Activated CD4-positive, alpha-beta memory T cell treated with anti-CD3 and anti-CD28 coated beads, Interleukin-2, amount 10 ng/mL, durations not matched to agents 7 days and 5 days (primary cell): ENCODE measurements around the gene IFITM10. TPM values are rescaled to one million over a fixed set of nuclear protein-coding genes. Genes with fewer than 3 reads are reported as not detected.

ENCODE experiments used
- CTCF ChIA-PET: fragments of 350-600 bp; sonication (Branson Sonifier 250); formaldehyde crosslinking; loops from one replicate; lab custom pipeline; 2021; ENCODE audit warnings: antibody characterized with exemption, inconsistent platforms; lab: Charles Lee
- POLR2A ChIA-PET: fragments of 350-600 bp; sonication (Branson Sonifier 250); formaldehyde crosslinking; loops from one replicate; lab custom pipeline; 2021; ENCODE audit warnings: antibody characterized with exemption; lab: Charles Lee
- DNase-seq: peaks from one replicate; pipeline ENCODE4 v3.0.0-alpha.2; 2020
- H3K27ac Mint-ChIP-seq: one replicate; pipeline ENCODE4 v1.8.0; 2021; ENCODE audit warnings: mild to moderate bottlenecking, mixed read lengths
- H3K27me3 Mint-ChIP-seq: one replicate; pipeline ENCODE4 v1.8.0; 2021; ENCODE audit warnings: mixed read lengths
- H3K36me3 Mint-ChIP-seq: one replicate; pipeline ENCODE4 v1.8.0; 2021; ENCODE audit warnings: low read depth, mixed read lengths
- H3K4me1 Mint-ChIP-seq: one replicate; pipeline ENCODE4 v1.8.0; 2021; ENCODE audit warnings: mixed read lengths
- H3K4me3 Mint-ChIP-seq: one replicate; pipeline ENCODE4 v1.8.0; 2021; ENCODE audit warnings: mild to moderate bottlenecking, mixed read lengths
- H3K9me3 Mint-ChIP-seq: one replicate; pipeline ENCODE4 v1.8.0; 2021; ENCODE audit warnings: mixed read lengths
- total RNA-seq, 2 experiments: library from RNA; stranded (reverse); gene quantifications; one replicate each; pipeline ENCODE4 v1.2.3, GENCODE V29; 2021

The IFITM10 gene
- total RNA-seq, 2 experiments from 2014 or later = 0.70 to 1.3 TPM

DNA sequence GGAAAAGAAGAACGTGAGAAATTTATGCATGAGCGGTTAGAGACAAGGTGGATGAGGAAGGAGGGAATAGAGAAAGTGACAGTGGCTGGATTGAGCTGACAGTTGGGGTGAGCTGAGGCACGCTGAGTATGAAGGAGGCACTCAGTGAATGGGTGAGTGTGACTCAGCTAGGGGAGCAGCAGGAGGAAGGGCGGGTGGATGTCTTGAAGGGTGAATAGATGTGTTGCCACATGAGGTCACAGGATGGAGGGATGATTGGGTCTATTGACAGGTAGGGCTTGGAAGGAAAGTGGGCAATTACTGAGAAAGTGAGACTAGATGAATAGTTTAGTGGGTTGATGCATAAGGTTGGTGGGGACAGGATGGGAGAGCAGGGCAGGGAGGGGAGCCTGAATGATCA lies 8.0 kb downstream of the IFITM10 start:
- CTCF ChIA-PET = interaction anchor here (1.0 kb wide), 1 partner anchor 90 kb away, joined by 3 read pairs; no protein-coding TSS in a partner anchor
- DNase-seq = no peak
- H3K9me3 Mint-ChIP-seq = peaks cover 16% of the 10 kb centered on the region
- H3K4me3 Mint-ChIP-seq = no peak overlapping the region
- H3K4me1 Mint-ChIP-seq = no peaks in the 10 kb centered on the region
- H3K27ac Mint-ChIP-seq = no peak overlapping the region
- peaks cover 13% of the 10 kb centered on the region for H3K27me3 Mint-ChIP-seq
- no peaks in the 10 kb centered on the region for H3K36me3 Mint-ChIP-seq
- POLR2A ChIA-PET = no interaction called here

DNA sequence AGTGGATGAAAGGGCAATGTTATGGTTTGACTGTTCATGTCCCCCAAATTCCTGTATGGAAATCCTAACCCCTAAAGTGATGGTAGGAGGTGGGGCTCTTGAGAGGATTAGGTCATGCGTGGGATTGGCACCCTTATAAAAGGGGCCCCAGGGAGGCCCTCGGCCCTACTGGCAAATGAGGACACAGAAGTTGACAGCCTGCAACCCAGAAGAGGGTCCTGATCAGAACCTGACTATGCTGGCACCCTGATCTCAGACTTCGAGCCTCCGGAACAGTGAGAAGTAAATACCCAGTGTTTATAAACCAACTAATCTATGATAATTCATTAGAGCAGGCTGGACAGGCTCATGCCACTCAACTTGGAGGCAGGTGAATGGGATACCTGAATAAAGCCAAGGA lies 8.7 kb downstream of the IFITM10 start:
- Mint-ChIP-seq H3K4me1 (no peaks in the 10 kb centered on the region), H3K4me3 (no peak overlapping the region), H3K36me3 (peaks cover under 1% of the 10 kb centered on the region), H3K9me3 (peaks cover 18% of the 10 kb centered on the region), H3K27ac (no peak overlapping the region), H3K27me3 (peaks cover 13% of the 10 kb centered on the region)
- POLR2A ChIA-PET = no interaction called here
- DNase-seq = no peak
- CTCF ChIA-PET = interaction anchor here (1.0 kb wide), 1 partner anchor 89 kb away, joined by 3 read pairs; no protein-coding TSS in a partner anchor

DNA sequence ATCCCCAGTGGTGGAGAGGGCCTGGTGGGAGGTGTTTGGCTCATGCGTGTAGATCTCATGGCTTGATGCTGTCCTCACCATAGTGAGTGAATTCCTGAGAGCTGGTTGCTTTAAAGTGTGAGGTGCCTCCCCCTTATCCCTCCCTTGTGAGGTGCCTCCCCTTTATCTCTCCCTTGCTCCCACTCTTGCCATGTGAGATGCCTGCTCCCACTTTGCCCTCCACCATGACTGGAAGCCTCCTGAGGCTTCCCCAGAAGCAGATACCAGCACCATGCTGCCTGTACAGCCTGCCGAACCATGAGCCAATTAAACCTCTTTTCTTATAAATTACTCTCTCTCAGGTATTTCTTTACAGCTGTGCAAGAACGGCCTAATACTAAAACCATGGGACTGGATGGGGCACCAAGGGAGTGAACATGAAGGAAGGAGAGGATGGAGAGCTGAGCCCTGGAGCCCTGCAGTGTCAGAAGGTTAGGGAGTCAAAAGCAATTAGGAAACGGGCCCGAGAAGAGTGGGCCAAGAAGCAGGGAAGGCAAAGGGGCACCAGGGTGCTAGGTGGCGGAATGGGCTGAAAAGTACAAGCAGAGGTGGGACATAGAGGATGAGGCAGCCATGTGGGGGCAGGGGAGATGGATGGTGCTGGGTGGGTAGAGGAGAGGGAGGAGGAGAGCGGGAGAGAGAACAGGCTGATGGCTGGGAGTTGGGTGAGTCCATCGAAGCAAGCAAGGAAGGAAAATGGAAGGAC lies 9.4 kb downstream of the IFITM10 start:
- ChIA-PET POLR2A (no interaction called here), CTCF (no interaction called here)
- Mint-ChIP-seq H3K4me3 (no peak overlapping the region), H3K27ac (no peak overlapping the region), H3K4me1 (no peaks in the 10 kb centered on the region), H3K36me3 (peaks cover 8% of the 10 kb centered on the region), H3K27me3 (peaks cover 20% of the 10 kb centered on the region), H3K9me3 (peaks cover 22% of the 10 kb centered on the region)
- DNase-seq = no peak

DNA sequence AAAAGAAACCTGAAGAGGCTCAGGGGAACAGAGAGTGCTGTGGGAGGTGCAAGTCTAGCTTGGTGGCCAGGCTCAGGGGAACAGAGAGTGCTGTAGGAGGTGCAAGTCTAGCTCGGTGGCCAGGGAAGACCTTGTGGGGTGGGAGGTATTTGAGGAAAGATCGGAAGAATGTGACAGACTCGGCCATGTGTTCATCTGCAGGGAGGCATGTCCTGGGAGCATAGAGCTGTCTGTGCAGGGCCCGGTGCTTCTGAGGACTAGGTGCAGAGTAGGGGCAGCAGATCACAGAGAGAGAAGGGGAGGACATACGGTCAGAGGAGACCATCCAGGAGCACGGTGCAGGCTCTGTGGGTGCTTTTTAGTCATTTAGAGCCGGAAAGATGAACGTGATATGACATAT lies 10.8 kb downstream of the IFITM10 start:
- DNase-seq = no peak
- ChIA-PET CTCF (no interaction called here), POLR2A (no interaction called here)
- Mint-ChIP-seq H3K36me3 (peaks cover 9% of the 10 kb centered on the region), H3K27ac (no peak overlapping the region), H3K4me1 (no peaks in the 10 kb centered on the region), H3K9me3 (peaks cover 16% of the 10 kb centered on the region), H3K4me3 (no peak overlapping the region), H3K27me3 (peaks cover 22% of the 10 kb centered on the region)

DNA sequence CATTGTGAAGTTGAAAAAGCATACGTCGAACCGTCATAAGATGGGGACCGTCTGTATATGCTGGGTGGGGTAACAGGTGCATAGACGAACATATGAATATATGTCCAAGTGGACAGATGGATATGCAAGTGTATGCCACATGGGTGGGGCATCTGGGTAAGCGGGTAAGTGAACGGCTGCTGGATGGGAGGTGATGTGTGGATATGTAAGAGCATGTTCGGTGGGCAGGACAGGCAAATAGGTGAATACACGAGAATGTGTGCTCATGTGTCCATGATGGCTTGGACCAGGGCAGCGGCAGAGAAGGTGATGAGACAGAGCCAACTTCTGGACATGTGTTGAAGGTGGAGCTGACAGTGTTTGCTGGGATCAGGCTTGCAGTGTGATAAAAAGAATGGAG lies 12.0 kb downstream of the IFITM10 start:
- Mint-ChIP-seq H3K27ac (no peak overlapping the region), H3K27me3 (peaks cover 27% of the 10 kb centered on the region), H3K9me3 (peaks cover 16% of the 10 kb centered on the region), H3K4me3 (no peak overlapping the region), H3K4me1 (peaks cover 4% of the 10 kb centered on the region), H3K36me3 (peaks cover 9% of the 10 kb centered on the region)
- POLR2A ChIA-PET = no interaction called here
- CTCF ChIA-PET = interaction anchor here (1.1 kb wide), 1 partner anchor 144 kb away, joined by 3 read pairs; no protein-coding TSS in a partner anchor
- DNase-seq = no peak

DNA sequence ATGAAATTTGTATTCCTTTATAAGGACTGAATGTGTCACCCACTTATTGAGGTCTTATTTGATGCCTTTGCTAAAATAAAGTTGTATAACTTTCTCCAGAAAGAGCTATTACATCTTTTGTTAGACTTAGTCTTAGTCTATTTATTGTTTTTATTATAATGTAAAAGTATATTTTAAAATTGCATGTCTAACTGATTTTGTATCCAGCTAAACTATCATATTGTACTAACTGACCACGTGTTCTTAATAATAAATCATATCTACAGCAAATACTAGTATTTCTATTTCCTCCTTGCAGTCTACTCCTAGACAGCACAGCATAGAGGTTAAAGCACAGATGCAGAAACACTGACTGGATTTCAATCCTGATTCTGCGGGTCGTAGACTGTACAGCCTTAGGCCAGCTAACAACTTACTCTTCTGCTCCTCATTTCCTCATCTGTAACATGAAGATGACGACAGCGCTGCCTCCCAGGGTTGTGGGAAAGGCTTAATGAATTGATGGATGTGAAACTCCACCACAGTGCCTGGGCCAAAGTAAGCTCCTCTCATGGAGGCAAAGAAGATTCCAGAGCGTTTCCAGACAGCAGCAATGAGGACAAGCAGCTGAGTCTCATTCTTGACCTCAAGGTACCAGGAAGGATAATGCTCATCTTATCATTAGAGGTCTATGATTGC lies 13.2 kb downstream of the IFITM10 start:
- DNase-seq = no peak
- peaks cover 9% of the 10 kb centered on the region for H3K36me3 Mint-ChIP-seq
- H3K27ac Mint-ChIP-seq = no peak overlapping the region
- peaks cover 16% of the 10 kb centered on the region for H3K9me3 Mint-ChIP-seq
- ChIA-PET CTCF (interaction anchor here (1.1 kb wide), 1 partner anchor 145 kb away, joined by 3 read pairs; no protein-coding TSS in a partner anchor), POLR2A (no interaction called here)
- H3K27me3 Mint-ChIP-seq = peaks cover 27% of the 10 kb centered on the region
- H3K4me1 Mint-ChIP-seq = peaks cover 4% of the 10 kb centered on the region
- H3K4me3 Mint-ChIP-seq = no peak overlapping the region

DNA sequence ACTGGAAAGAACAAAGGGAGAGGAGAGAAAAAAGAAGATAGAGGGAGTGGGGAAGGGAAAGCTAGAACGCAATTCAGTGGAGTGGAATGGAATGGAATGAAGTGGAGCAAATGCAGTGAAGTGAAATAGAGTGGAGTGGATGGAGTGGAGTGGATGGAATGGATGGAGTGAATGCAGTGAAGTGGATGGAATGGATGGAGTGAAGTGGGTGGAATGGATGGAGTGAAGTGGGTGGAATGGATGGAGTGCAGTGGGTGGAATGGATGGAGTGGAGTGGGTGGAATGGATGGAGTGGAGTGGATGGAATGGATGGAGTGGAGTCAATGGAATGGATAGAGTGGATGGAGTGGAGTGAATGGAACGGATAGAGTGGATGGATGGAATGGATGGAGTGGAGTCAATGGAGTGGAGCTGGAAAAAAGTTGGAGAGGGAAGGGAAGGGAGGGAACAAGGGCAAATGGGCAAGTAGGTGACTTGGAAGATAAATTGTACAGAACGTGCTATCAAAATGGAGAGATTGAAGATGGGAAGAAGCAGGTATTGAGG lies 13.9 kb downstream of the IFITM10 start:
- Mint-ChIP-seq H3K27ac (no peak overlapping the region), H3K36me3 (peaks cover 11% of the 10 kb centered on the region), H3K9me3 (peaks cover 18% of the 10 kb centered on the region), H3K27me3 (peaks cover 30% of the 10 kb centered on the region), H3K4me3 (no peak overlapping the region), H3K4me1 (peaks cover 4% of the 10 kb centered on the region)
- ChIA-PET POLR2A (no interaction called here), CTCF (no interaction called here)
- no peak for DNase-seq

DNA sequence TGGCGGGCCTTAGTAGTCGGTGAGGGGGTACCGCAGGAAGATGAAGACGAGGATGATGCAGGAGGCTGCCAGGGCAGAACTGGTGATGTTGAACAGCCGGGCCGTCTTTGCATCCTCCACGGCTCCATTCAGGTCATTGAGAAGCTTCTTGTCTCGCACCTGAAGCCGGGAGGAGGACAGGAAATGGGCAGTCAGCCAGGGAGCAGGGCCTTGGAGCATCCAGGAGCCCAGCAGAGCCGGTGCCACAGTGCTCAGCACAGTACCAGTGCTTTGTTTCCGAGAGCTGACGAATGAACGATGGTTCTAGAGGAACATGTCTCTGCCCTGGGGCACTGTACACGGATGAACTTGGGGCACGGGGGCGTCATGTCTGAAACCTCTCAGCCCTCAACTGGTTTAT lies 15.1 kb downstream of the IFITM10 start:
- Mint-ChIP-seq H3K27me3 (peaks cover 39% of the 10 kb centered on the region), H3K27ac (no peak overlapping the region), H3K4me3 (no peak overlapping the region), H3K36me3 (peaks cover 14% of the 10 kb centered on the region), H3K9me3 (peaks cover 28% of the 10 kb centered on the region), H3K4me1 (peaks cover 7% of the 10 kb centered on the region)
- POLR2A ChIA-PET = no interaction called here
- CTCF ChIA-PET = no interaction called here
- DNase-seq = no peak

DNA sequence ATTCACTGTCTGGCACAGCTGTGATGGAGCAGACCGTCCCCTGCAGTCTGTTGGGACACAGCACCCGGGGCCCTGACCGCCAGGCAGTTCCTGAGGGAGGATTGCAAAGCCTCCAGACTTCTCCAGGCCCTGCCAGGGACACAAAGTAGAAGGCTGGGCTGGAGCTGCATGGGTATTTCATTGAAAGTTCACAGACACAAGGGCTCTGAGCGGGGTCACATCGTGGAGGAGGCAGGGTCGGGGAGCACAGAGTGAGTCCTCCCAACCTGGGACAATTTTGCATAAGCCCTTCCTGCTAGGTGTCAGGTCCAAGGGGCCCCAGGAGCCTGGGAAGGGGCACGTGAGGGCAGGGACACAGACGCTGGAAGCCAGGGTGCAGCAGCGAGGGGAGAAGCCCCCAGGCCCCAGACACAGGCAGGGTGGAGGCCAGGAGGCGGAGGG lies 15.7 kb downstream of the IFITM10 start:
- Mint-ChIP-seq H3K36me3 (peaks cover 14% of the 10 kb centered on the region), H3K27me3 (peaks cover 42% of the 10 kb centered on the region), H3K27ac (no peak overlapping the region), H3K4me3 (no peak overlapping the region), H3K9me3 (peaks cover 28% of the 10 kb centered on the region), H3K4me1 (peaks cover 12% of the 10 kb centered on the region)
- CTCF ChIA-PET = no interaction called here
- POLR2A ChIA-PET = no interaction called here
- DNase-seq = no peak

DNA sequence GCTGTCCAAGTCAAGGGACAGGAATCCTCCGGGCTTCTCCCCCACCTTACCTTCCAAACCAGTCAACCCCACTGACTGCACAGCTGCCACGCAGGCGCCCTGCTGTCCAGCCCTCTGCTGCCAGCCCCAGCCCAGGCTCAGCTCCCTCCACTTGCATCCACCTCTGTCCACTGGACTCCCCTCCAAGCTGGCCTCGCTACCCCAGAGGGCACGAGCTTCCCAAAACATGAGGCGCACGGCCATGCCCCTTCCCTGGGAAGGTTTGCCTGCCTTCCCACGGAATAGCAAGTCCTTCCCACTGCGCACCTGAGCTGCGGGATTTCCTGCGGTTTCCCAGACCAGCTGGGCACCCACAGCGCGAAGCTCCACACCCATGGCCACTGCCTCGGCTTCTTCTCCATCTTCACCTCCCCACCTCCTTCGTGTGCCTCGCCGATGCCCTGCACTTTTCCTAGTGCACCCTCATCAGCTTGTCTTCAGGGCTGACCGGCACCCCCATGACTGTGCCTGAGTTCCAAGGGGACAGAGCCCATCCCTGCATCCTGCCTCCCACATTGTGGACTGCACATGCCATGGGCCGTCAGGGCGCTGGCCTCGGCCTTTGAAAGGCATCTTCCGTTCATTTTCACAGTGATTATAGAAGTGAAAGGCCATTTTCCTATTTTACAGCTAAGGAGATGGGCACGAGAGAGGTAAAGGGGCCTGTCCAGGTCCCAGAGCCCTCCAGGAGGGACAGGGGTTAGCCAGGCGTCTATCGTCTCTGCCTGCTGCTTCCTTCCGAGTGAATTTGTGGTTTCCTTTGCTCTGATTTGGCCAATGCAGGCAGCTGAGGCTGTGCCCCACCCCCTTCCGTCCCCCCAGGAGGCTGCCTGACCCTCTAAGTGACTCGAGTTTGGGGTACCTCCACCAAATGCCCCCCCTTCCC lies 16.4 kb downstream of the IFITM10 start:
- Mint-ChIP-seq H3K9me3 (peaks cover 28% of the 10 kb centered on the region), H3K36me3 (peaks cover 14% of the 10 kb centered on the region), H3K27me3 (peaks cover 40% of the 10 kb centered on the region), H3K27ac (no peak overlapping the region), H3K4me1 (peaks cover 18% of the 10 kb centered on the region), H3K4me3 (no peak overlapping the region)
- ChIA-PET CTCF (no interaction called here), POLR2A (no interaction called here)
- no peak for DNase-seq

DNA sequence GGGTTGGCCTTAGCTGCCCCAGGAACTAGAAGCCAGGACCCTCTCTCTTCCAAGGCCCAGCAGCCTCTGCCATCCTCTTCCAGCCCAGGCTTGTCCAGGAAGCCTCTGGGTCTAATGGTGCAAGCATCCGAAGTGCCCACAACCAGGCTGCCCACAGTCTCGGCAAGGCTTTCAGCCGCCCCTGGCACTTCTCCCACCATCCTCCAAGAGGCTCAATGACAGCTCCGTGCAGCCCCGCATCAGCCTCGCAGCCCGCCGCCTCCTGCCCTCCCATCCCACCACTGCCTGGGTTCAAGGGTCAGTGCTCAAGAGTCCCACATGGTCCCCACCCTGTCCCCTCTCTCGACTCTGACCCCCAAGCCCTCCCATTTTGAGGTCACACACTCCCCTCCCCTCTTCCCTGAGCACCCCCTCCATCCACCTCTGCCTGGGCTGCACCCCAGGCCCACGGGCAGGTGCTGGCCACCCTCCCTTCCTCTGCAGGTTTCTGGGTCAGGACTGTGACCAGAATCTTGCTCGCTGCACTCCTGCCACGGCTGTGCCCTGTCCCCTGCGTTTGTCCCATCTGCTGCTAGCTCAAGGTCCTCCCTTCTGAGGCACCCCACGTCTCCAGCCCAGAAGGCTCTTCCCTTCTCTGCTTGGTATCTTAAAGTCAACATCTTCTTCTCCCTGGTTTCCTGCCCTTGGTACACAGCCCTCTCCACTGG lies 17.2 kb downstream of the IFITM10 start:
- Mint-ChIP-seq H3K36me3 (peaks cover 14% of the 10 kb centered on the region), H3K27ac (no peak overlapping the region), H3K4me3 (no peak overlapping the region), H3K27me3 (peaks cover 44% of the 10 kb centered on the region), H3K9me3 (peaks cover 24% of the 10 kb centered on the region), H3K4me1 (peaks cover 25% of the 10 kb centered on the region)
- ChIA-PET CTCF (no interaction called here), POLR2A (interaction anchor here (0.9 kb wide), 1 partner anchor 18 kb away, joined by 3 read pairs; no protein-coding TSS in a partner anchor)
- DNase-seq = no peak

DNA sequence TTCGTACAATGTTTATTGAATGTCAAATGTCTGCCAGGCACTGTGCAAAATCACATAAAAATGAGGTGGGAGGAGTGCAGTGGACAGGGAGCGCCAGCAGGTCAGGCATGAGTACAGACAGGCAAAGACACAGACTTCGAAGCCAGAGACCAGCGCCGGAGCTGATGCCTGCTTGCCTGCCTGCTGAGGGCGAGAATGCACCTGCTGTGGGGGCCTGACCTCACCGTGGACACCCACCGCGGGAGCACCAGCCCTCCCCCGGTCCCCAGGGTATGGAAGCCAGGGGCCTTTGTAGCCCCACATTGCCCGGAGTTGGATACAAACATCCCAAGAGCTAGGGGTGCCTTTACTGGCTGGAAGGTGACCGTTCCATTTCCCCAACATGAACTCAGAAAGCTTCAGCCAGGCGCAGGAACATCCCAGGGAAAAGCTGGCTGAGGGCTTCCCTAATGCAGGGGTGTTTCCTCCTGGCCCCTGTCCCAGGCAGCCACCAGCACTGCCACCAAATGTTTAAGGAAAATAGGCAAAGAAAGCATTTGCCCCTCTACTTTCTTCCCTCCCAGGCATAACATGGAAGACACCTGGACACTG lies 17.9 kb downstream of the IFITM10 start:
- no peak for DNase-seq
- Mint-ChIP-seq H3K9me3 (peaks cover 24% of the 10 kb centered on the region), H3K4me1 (peaks cover 32% of the 10 kb centered on the region), H3K27me3 (peaks cover 51% of the 10 kb centered on the region), H3K4me3 (no peak overlapping the region), H3K36me3 (peaks cover 14% of the 10 kb centered on the region), H3K27ac (no peak overlapping the region)
- POLR2A ChIA-PET = interaction anchor here (0.9 kb wide), 1 partner anchor 19 kb away, joined by 3 read pairs; no protein-coding TSS in a partner anchor
- CTCF ChIA-PET = no interaction called here
